KMS-11 (cell line): Measurements from ENCODE around the gene SMURF1.

Experiments used
- H2AFZ ChIP-seq: fragments of 200-600 bp; sonication (generic); 2 replicates; pipeline ENCODE4 v1.6.1; 2016; ENCODE audit warnings: antibody characterized with exemption, mixed run types, low read depth
- H3K27ac ChIP-seq: fragments of 200-600 bp; sonication (generic); 2 replicates; pipeline ENCODE4 v1.6.1; 2016; ENCODE audit warnings: mild to moderate bottlenecking, mixed run types
- H3K27me3 ChIP-seq: fragments of 200-600 bp; sonication (generic); 2 replicates; pipeline ENCODE4 v1.6.1; 2017; ENCODE audit warnings: mild to moderate bottlenecking, low read depth, mixed run types, moderate library complexity; ENCODE audit not compliant: insufficient read depth
- H3K36me3 ChIP-seq: fragments of 200-600 bp; sonication (generic); 2 replicates; pipeline ENCODE4 v1.6.1; 2017; ENCODE audit warnings: mild to moderate bottlenecking, mixed run types; ENCODE audit not compliant: insufficient read depth
- H3K4me1 ChIP-seq: fragments of 200-600 bp; sonication (generic); 2 replicates; pipeline ENCODE4 v1.6.1; 2016; ENCODE audit warnings: mild to moderate bottlenecking, low read depth, mixed run types; ENCODE audit not compliant: poor library complexity, severe bottlenecking
- H3K4me2 ChIP-seq: fragments of 200-600 bp; sonication (generic); 2 replicates; pipeline ENCODE4 v1.7.0; 2016; ENCODE audit warnings: mild to moderate bottlenecking, mixed run types
- H3K4me3 ChIP-seq: fragments of 200-600 bp; sonication (generic); IDR thresholded peaks from 2 replicates; pipeline ENCODE4 v1.6.1; 2017; ENCODE audit warnings: low read depth, low read length, mixed read lengths; ENCODE audit not compliant: insufficient read depth
- H3K79me2 ChIP-seq: fragments of 200-600 bp; sonication (generic); 2 replicates; pipeline ENCODE4 v1.6.1; 2016; ENCODE audit warnings: low read depth, mixed run types; ENCODE audit not compliant: insufficient read depth
- H3K9ac ChIP-seq: fragments of 200-600 bp; sonication (generic); 2 replicates; pipeline ENCODE4 v1.6.1; 2016; ENCODE audit warnings: mild to moderate bottlenecking, mixed run types
- H4K20me1 ChIP-seq: fragments of 200-600 bp; sonication (generic); 2 replicates; pipeline ENCODE4 v1.6.1; 2016; ENCODE audit warnings: mild to moderate bottlenecking, mixed run types; ENCODE audit not compliant: insufficient read depth
- CTCF ChIP-seq: fragments of 200-600 bp; sonication (generic); conservative IDR thresholded peaks from 2 replicates; pipeline ENCODE4 v1.6.1; 2017; ENCODE audit warnings: low read depth, mild to moderate bottlenecking, antibody characterized with exemption, low read length, moderate library complexity, mixed read lengths

SMURF1 gene

GRCh38 chr7:99076615-99077014, 67.3 kb downstream of the SMURF1 start:
- H3K4me1 ChIP-seq, result no peaks in the 10 kb centered on the region
- no peak overlapping the region for H3K4me3 ChIP-seq
- peaks cover 13% of the 10 kb centered on the region; the same call in 1 of the 2 replicates for H3K79me2 ChIP-seq
- H4K20me1 ChIP-seq, result no peaks in the 10 kb centered on the region
- no peaks in the 10 kb centered on the region for H3K27me3 ChIP-seq
- no peak overlapping the region for H3K4me2 ChIP-seq
- no peak for TF ChIP-seq CTCF
- no peak overlapping the region for H3K27ac ChIP-seq
- H3K36me3 ChIP-seq, result no peaks in the 10 kb centered on the region
- no peak overlapping the region for H3K9ac ChIP-seq
- no peak overlapping the region for H2AFZ ChIP-seq

GRCh38 chr7:99073839-99074446, 70.0 kb downstream of the SMURF1 start:
- H3K79me2 ChIP-seq, result peaks cover 15% of the 10 kb centered on the region; the same call in 1 of the 2 replicates
- no peak overlapping the region for H3K27ac ChIP-seq
- no peak overlapping the region for H3K4me2 ChIP-seq

GRCh38 chr7:99072126-99072525, 71.8 kb downstream of the SMURF1 start:
- no peak overlapping the region for H3K4me3 ChIP-seq
- no peak overlapping the region for H3K4me2 ChIP-seq
- no peaks in the 10 kb centered on the region for H4K20me1 ChIP-seq
- TF ChIP-seq CTCF, result no peak
- H2AFZ ChIP-seq, result no peak overlapping the region
- peaks cover 22% of the 10 kb centered on the region; the same call in 1 of the 2 replicates for H3K79me2 ChIP-seq
- no peak overlapping the region for H3K9ac ChIP-seq
- no peak overlapping the region for H3K27ac ChIP-seq
- H3K4me1 ChIP-seq, result no peaks in the 10 kb centered on the region
- no peaks in the 10 kb centered on the region for H3K27me3 ChIP-seq
- no peaks in the 10 kb centered on the region for H3K36me3 ChIP-seq

More at GRCh38 chr7:99073839-99074446, 70.0 kb downstream of the SMURF1 start:
- TF ChIP-seq CTCF, result no peak
- Histone ChIP-seq H3K9ac (no peak overlapping the region), H3K4me3 (no peak overlapping the region), H3K36me3 (no peaks in the 10 kb centered on the region), H3K27me3 (no peaks in the 10 kb centered on the region), H4K20me1 (no peaks in the 10 kb centered on the region), H2AFZ (no peak overlapping the region), H3K4me1 (no peaks in the 10 kb centered on the region)

GRCh38 chr7:99070361-99070760, 73.5 kb downstream of the SMURF1 start:
- no peaks in the 10 kb centered on the region for H3K27me3 ChIP-seq
- no peak overlapping the region for H2AFZ ChIP-seq
- H3K79me2 ChIP-seq, result peaks cover 20% of the 10 kb centered on the region; the same call in 1 of the 2 replicates
- H3K4me2 ChIP-seq, result no peak overlapping the region
- H4K20me1 ChIP-seq, result no peaks in the 10 kb centered on the region
- H3K27ac ChIP-seq, result no peak overlapping the region
- no peak overlapping the region for H3K9ac ChIP-seq
- no peaks in the 10 kb centered on the region for H3K36me3 ChIP-seq
- no peak for TF ChIP-seq CTCF
- no peak overlapping the region for H3K4me3 ChIP-seq
- H3K4me1 ChIP-seq, result no peaks in the 10 kb centered on the region
